ENCODE data around the gene C1orf35. TPM values are rescaled to one million over a fixed set of nuclear protein-coding genes. Genes with fewer than 3 reads are reported as not detected.

Gene C1orf35
- total and polyA plus RNA-seq, 9 of the 15 experiments (the other 6 are each of a cell fraction or from before 2014, with no cell fraction given) = 3.2 to 48.7 (median 12.5) TPM

DNA sequence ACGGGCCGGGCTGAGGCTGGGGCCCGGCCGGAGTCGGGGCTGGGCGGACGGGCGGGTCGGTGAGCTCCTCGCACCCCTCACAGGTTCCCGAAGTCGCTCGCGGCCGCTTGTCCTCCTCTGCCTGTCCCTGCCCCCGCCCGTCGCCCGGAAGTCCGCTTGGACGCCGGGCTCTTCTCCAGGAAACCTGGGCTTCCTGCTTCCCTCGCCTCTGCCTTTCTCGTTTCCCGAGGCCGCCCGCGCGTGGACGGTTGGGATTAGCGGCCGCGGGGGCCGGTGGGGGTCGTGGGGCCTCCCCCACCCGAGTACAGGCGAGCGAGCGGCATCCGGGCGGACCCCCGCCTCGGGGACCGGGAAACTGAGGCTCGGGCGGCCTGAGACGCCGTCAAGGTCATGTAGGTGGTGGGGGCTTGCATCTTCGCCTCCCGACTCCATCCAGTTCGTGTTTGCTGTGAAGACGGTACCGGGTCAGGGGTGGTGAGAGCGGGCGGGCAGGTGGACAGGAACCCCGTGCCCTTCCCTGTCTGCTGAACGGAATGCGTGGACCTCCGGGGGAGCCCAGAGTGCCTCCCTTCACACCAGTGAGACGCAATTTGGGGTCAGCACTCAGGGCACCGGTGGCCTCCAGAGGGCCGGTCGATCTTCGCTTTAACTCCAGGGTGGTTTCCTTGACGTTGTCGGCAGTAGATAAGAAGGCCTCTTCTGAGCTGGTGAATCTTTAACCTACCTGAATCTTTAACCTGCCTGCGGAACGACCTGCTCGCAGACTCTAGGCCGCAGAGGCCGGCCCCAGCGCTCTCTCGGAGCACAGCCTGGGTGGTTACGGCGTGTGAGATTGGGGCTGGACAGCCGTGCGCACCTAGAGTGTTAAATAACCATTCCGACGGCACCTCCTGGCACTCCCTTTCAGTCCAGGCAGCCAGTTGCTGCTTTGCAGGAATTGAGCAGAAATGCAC is 19.9 kb downstream of the C1orf35 start (continued):
- TF ChIP-seq, protein P1, sequence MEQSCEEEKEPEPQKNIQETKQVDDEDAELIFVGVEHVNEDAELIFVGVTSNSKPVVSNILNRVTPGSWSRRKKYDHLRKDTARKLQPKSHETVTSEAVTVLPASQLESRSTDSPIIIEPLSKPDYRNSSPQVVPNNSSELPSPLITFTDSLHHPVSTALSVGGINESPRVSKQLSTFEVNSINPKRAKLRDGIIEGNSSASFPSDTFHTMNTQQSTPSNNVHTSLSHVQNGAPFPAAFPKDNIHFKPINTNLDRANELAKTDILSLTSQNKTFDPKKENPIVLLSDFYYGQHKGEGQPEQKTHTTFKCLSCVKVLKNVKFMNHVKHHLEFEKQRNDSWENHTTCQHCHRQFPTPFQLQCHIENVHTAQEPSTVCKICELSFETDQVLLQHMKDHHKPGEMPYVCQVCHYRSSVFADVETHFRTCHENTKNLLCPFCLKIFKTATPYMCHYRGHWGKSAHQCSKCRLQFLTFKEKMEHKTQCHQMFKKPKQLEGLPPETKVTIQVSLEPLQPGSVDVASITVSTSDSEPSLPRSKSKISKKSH (CRISPR knock-in tag; IDR thresholded peaks at IDR 0.05) = no peak
- peak; percentile 81 for TF ChIP-seq GABPA (tag; conservative IDR thresholded peaks at IDR 0.05; ENCODE audit: low read depth)
- no peak for TF ChIP-seq RUNX1 (IDR thresholded peaks at IDR 0.05; ENCODE audit: low read depth)
- TF ChIP-seq NEUROD1 (IDR thresholded peaks at IDR 0.05; ENCODE audit: borderline replicate concordance, low read depth, low read length, partially characterized antibody) = no peak
- TF ChIP-seq, protein P2, sequence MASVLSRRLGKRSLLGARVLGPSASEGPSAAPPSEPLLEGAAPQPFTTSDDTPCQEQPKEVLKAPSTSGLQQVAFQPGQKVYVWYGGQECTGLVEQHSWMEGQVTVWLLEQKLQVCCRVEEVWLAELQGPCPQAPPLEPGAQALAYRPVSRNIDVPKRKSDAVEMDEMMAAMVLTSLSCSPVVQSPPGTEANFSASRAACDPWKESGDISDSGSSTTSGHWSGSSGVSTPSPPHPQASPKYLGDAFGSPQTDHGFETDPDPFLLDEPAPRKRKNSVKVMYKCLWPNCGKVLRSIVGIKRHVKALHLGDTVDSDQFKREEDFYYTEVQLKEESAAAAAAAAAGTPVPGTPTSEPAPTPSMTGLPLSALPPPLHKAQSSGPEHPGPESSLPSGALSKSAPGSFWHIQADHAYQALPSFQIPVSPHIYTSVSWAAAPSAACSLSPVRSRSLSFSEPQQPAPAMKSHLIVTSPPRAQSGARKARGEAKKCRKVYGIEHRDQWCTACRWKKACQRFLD (CRISPR knock-in tag; IDR thresholded peaks at IDR 0.05) = no peak
- no peak; the same call in 1 of the 2 replicates for TF ChIP-seq MYNN (IDR thresholded peaks at IDR 0.05)
- TF ChIP-seq MYNN (CRISPR knock-in tag; IDR thresholded peaks at IDR 0.05) = 0 out of 2 replicates have a peak, but pooled peaks have one; percentile 38
- TF ChIP-seq RBM34 (IDR thresholded peaks at IDR 0.05; ENCODE audit: borderline replicate concordance, insufficient read depth, low read length) = no peak
- 0 out of 2 replicates have a peak, but pooled peaks have one; percentile 49 for TF ChIP-seq HDGF (IDR thresholded peaks at IDR 0.05)
- peak; percentile 97 for TF ChIP-seq CHD1 (IDR thresholded peaks at IDR 0.05; ENCODE audit: low read length)
- no peak for TF ChIP-seq ZNF165 (CRISPR knock-in tag; IDR thresholded peaks at IDR 0.05; ENCODE audit: borderline replicate concordance)
- TF ChIP-seq KAT2B (IDR thresholded peaks at IDR 0.05; ENCODE audit: low read depth, low read length) = no peak
- TF ChIP-seq PTRF (tag; IDR thresholded peaks at IDR 0.05) = no peak
- TF ChIP-seq RAD21 (CRISPR knock-in tag; conservative IDR thresholded peaks at IDR 0.05 in 1 of 2, IDR thresholded peaks at IDR 0.05 in 1 of 2) = no peak
- TF ChIP-seq RBM14 (IDR thresholded peaks at IDR 0.05; ENCODE audit: borderline replicate concordance, insufficient read depth, low read depth, low read length) = 0 out of 2 replicates have a peak, but pooled peaks have one; percentile 79
- no peak for TF ChIP-seq FOXJ3 (CRISPR knock-in tag; IDR thresholded peaks at IDR 0.05)
- no peak for TF ChIP-seq FIP1L1 (IDR thresholded peaks at IDR 0.05; ENCODE audit: low read depth, low read length, poor library complexity, severe bottlenecking)
- no peak for TF ChIP-seq PHF20 (IDR thresholded peaks at IDR 0.05; ENCODE audit: partially characterized antibody)
- no peak for TF ChIP-seq TCFL5 (CRISPR knock-in tag; conservative IDR thresholded peaks at IDR 0.05)
- TF ChIP-seq CHD4 (IDR thresholded peaks at IDR 0.05; ENCODE audit: insufficient read depth, insufficient replicate concordance, low read depth, low read length, poor library complexity, severe bottlenecking) = no peak
- no peak for TF ChIP-seq ZNF143 (CRISPR knock-in tag; IDR thresholded peaks at IDR 0.05)
- TF ChIP-seq, protein P3, sequence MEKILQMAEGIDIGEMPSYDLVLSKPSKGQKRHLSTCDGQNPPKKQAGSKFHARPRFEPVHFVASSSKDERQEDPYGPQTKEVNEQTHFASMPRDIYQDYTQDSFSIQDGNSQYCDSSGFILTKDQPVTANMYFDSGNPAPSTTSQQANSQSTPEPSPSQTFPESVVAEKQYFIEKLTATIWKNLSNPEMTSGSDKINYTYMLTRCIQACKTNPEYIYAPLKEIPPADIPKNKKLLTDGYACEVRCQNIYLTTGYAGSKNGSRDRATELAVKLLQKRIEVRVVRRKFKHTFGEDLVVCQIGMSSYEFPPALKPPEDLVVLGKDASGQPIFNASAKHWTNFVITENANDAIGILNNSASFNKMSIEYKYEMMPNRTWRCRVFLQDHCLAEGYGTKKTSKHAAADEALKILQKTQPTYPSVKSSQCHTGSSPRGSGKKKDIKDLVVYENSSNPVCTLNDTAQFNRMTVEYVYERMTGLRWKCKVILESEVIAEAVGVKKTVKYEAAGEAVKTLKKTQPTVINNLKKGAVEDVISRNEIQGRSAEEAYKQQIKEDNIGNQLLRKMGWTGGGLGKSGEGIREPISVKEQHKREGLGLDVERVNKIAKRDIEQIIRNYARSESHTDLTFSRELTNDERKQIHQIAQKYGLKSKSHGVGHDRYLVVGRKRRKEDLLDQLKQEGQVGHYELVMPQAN (IDR thresholded peaks at IDR 0.05; ENCODE audit: borderline replicate concordance) = no peak; the same call in none of the 2 replicates
